ENCODE results near the gene FBXW10. TPM values are rescaled to one million over a fixed set of nuclear protein-coding genes. Genes with fewer than 3 reads are reported as not detected.
A peak's percentile ranks its signal among the peaks of the same experiment; 100 is the strongest.
"Not testable (repeated sequence)": the region's sequence is repeated elsewhere in the genome, so short reads cannot be mapped to it uniquely, and the experiment has no call there.

FBXW10 gene
- total and polyA plus RNA-seq, 2 of the 4 experiments (the other 2 are of a cell fraction) = not detected

DNA sequence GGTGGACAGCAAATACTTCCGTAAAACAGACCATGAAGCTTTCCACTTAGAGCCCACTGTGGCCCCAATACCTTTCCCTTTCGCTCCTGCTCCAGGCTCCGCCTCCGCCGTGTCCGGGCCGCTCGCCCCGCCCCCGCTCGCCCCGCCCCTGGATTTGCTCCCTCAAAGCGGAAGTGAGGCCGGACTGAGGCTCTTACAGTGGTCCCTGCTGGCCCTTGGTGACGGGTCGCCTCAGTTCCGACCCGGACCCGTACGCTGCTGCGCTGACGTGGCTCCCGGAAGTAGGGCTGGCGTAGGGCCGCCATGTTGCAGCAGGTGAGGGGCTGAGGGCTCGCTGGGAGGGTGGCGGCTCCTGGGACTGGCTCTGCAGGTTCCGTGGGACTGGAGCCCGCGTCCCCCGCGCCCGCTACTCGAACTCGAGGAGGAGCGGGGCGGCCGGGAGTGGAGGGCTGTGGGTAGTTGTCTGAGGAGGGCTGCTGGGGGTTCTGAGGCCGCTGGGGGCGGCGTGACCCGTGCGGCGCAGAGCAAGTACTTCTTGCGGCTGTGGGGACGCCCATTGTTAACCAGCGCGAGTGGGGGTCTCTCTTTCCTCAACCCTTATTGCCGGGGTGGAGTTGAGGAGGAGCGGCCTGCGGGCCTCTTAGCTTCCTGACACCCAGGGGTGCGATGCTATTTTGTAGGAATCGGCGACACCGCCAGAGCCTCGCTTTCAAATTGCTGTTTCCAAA lies 37.3 kb downstream of the FBXW10 start, which contains the start of gene TVP23B:
Gene TVP23B, plus strand, starts transcription at position 193 of the 728 bp plus-strand sequence. Its CDS starts 111 bp downstream, at position 304.
- in situ Hi-C loops (cut with MboI; ENCODE audit: low sequenced_read_pairs); H3K9me3 ChIP-seq (ENCODE audit: control insufficient read depth, insufficient read depth, low read length); H2BK15ac ChIP-seq (ENCODE audit: low read depth, low read length); H2AK5ac ChIP-seq (ENCODE audit: low read depth, low read length); H3K18ac ChIP-seq (ENCODE audit: low read depth, low read length); H3K27me3 ChIP-seq (ENCODE audit: control insufficient read depth, insufficient read depth, low read length); POLR2A ChIA-PET (ENCODE audit: unreplicated experiment); H2AFZ ChIP-seq (replicated peaks; ENCODE audit: low read length, poor library complexity); H4K91ac ChIP-seq (ENCODE audit: insufficient read depth, low read depth, low read length); intact Hi-C loops (cut with micrococcal nuclease); dilution Hi-C loops (cut with HindIII; ENCODE audit: low sequenced_read_pairs, unreplicated experiment); H3K56ac ChIP-seq (ENCODE audit: extremely low read depth, insufficient read depth, low read length); CTCF ChIA-PET; H3K14ac ChIP-seq (replicated peaks; ENCODE audit: low read depth, low read length); H2BK120ac ChIP-seq (ENCODE audit: low read depth, low read length); H2AK9ac ChIP-seq (replicated peaks; ENCODE audit: low read depth, low read length, poor library complexity); H4K20me1 ChIP-seq (ENCODE audit: insufficient read depth, low read length); H2BK20ac ChIP-seq (ENCODE audit: low read depth, low read length); H3K23ac ChIP-seq (ENCODE audit: low read depth, low read length); H3K9me1 ChIP-seq (ENCODE audit: insufficient read depth, low read length); H3K4me1 ChIP-seq (ENCODE audit: control insufficient read depth, insufficient read depth, low read length); H3K36me3 ChIP-seq (ENCODE audit: control insufficient read depth, insufficient read depth, low read length); BruUV-seq (replicated peaks): not testable (repeated sequence)
- WGBS, 2 experiments (ENCODE audit: extremely low coverage in 2 of 2, insufficient read length in 1 of 2) = 0% methylated on average over 13 of the region's 56 CpGs; no CpG with 5 or more reads in 1 of the 2 experiments
- Histone ChIP-seq H3K4me2 (ENCODE audit: low read depth, low read length) (peak within 1 kb of the TSS; percentile 82), H2BK5ac (ENCODE audit: low read depth, low read length, poor library complexity, severe bottlenecking) (peak within 1 kb of the TSS; percentile 3), H3K4me3 (ENCODE audit: insufficient read depth, low read depth, low read length) (peak within 1 kb of the TSS; percentile 74), H4K5ac (ENCODE audit: low read depth, low read length) (peak within 1 kb of the TSS; percentile 76), H3K27ac (ENCODE audit: insufficient read depth, low read length) (peak within 1 kb of the TSS; percentile 8), H3K9ac (ENCODE audit: low read depth, low read length) (peak within 1 kb of the TSS; percentile 89), H3K4ac (ENCODE audit: low read depth, low read length) (peak within 1 kb of the TSS; percentile 69; the same call in 1 of the 2 replicates), H3K79me1 (ENCODE audit: low read depth in 1 of 2, low read length in 2 of 2) (peaks cover 4 to 16% of the 10 kb centered on the region in 2 experiments; a peak in 3 of 4 replicates), H4K8ac (ENCODE audit: low read depth in 2 of 2, low read length in 2 of 2) (peak within 1 kb of the TSS in 1 of 2 experiments; percentile 72; a peak in 2 of 4 replicates)
- peak; percentile 99 for ATAC-seq (ENCODE audit: low read depth)
- peak; percentile 75 for TF ChIP-seq POLR2A (IDR thresholded peaks at IDR 0.05; ENCODE audit: low read depth, low read length)
- peak; percentile 66; the same call in 1 of the 2 replicates for TF ChIP-seq MAZ (IDR thresholded peaks at IDR 0.05; ENCODE audit: borderline replicate concordance, low read depth, low read length)
- DNase-seq = peak; percentile 92

GRCh38 chr17:18781805-18782204 lies 38.0 kb downstream of the FBXW10 start:
- H3K36me3 ChIP-seq (ENCODE audit: control insufficient read depth, insufficient read depth, low read length); H2AK9ac ChIP-seq (replicated peaks; ENCODE audit: low read depth, low read length, poor library complexity); H2AK5ac ChIP-seq (ENCODE audit: low read depth, low read length); H3K18ac ChIP-seq (ENCODE audit: low read depth, low read length); in situ Hi-C loops (cut with MboI; ENCODE audit: low sequenced_read_pairs); H2BK15ac ChIP-seq (ENCODE audit: low read depth, low read length); dilution Hi-C loops (cut with HindIII; ENCODE audit: low sequenced_read_pairs, unreplicated experiment); H2BK5ac ChIP-seq (ENCODE audit: low read depth, low read length, poor library complexity, severe bottlenecking); BruUV-seq (replicated peaks); H3K27me3 ChIP-seq (ENCODE audit: control insufficient read depth, insufficient read depth, low read length); H4K91ac ChIP-seq (ENCODE audit: insufficient read depth, low read depth, low read length); H3K9me1 ChIP-seq (ENCODE audit: insufficient read depth, low read length); intact Hi-C loops (cut with micrococcal nuclease); H2AFZ ChIP-seq (replicated peaks; ENCODE audit: low read length, poor library complexity); POLR2A ChIA-PET (ENCODE audit: unreplicated experiment); H4K8ac ChIP-seq (ENCODE audit: low read depth in 2 of 2, low read length in 2 of 2); CTCF ChIA-PET; H3K14ac ChIP-seq (replicated peaks; ENCODE audit: low read depth, low read length); ATAC-seq (ENCODE audit: low read depth); H3K56ac ChIP-seq (ENCODE audit: extremely low read depth, insufficient read depth, low read length); H4K20me1 ChIP-seq (ENCODE audit: insufficient read depth, low read length); H3K27ac ChIP-seq (ENCODE audit: insufficient read depth, low read length); H3K4me1 ChIP-seq (ENCODE audit: control insufficient read depth, insufficient read depth, low read length); H2BK20ac ChIP-seq (ENCODE audit: low read depth, low read length); H2BK120ac ChIP-seq (ENCODE audit: low read depth, low read length); H4K5ac ChIP-seq (ENCODE audit: low read depth, low read length); H3K23ac ChIP-seq (ENCODE audit: low read depth, low read length); DNase-seq; H3K9me3 ChIP-seq (ENCODE audit: control insufficient read depth, insufficient read depth, low read length): not testable (repeated sequence)
- WGBS, 2 experiments (ENCODE audit: extremely low coverage in 2 of 2, insufficient read length in 1 of 2) = no CpG with 5 or more reads among the region's 5 CpGs
- H3K4me2 ChIP-seq (ENCODE audit: low read depth, low read length) = peak overlapping the region; percentile 82
- peak overlapping the region; percentile 85 for H3K9ac ChIP-seq (ENCODE audit: low read depth, low read length)
- H3K4me3 ChIP-seq (ENCODE audit: insufficient read depth, low read depth, low read length) = peak overlapping the region; percentile 54
- peaks cover 4 to 16% of the 10 kb centered on the region in 2 experiments; a peak in 3 of 4 replicates for H3K79me1 ChIP-seq (ENCODE audit: low read depth in 1 of 2, low read length in 2 of 2)
- peak overlapping the region; percentile 69; the same call in 1 of the 2 replicates for H3K4ac ChIP-seq (ENCODE audit: low read depth, low read length)

All from IMR-90 (cell line).